ENCODE data around the gene CCL23.

GRCh38 chr17:36030956-36031355 is 13.2 kb upstream of the CCL23 start:
- TF ChIP-seq EZH2 (IDR thresholded peaks at IDR 0.05; ENCODE audit: borderline replicate concordance, low read depth, low read length, poor library complexity, severe bottlenecking) (no peak), CTCF (conservative IDR thresholded peaks at IDR 0.05; ENCODE audit: low read depth, low read length) (no peak)

Measured in A673 (cell line).